GM23338 (cell line): ENCODE results near the gene LASP1NB.

Experiments
- ATAC-seq: fragments of 200-7000 bp; cut with Tn5 transposase; 3 replicates; pipeline ENCODE4 v1.9.1; 2020
- DNase-seq: peaks from one replicate; pipeline ENCODE4 v3.0.0-alpha.2; 2015; ENCODE audit warnings: low spot score
- H2AFZ ChIP-seq: fragments of 200-600 bp; sonication (generic); 2 replicates; pipeline ENCODE4 v1.8.0; 2016; ENCODE audit warnings: antibody characterized with exemption, mild to moderate bottlenecking, moderate library complexity
- H3F3A ChIP-seq: fragments of 200-600 bp; sonication (generic); replicated peaks from 2 replicates; pipeline ENCODE4 v1.8.0; 2017; ENCODE audit warnings: antibody characterized with exemption, mixed run types, low read depth
- H3K27ac ChIP-seq: fragments of 200-600 bp; sonication (generic); 2 replicates; pipeline ENCODE4 v1.6.1; 2016; ENCODE audit warnings: low read depth
- H3K27me3 ChIP-seq: fragments of 200-600 bp; sonication (generic); 2 replicates; pipeline ENCODE4 v1.8.0; 2016; ENCODE audit warnings: mild to moderate bottlenecking, mixed run types, moderate library complexity; ENCODE audit not compliant: insufficient read depth
- H3K36me3 ChIP-seq: fragments of 200-600 bp; sonication (generic); 2 replicates; pipeline ENCODE4 v1.8.0; 2016; ENCODE audit warnings: mild to moderate bottlenecking; ENCODE audit not compliant: insufficient read depth
- H3K4me1 ChIP-seq: fragments of 200-600 bp; sonication (generic); 2 replicates; pipeline ENCODE4 v1.8.0; 2016; ENCODE audit warnings: mild to moderate bottlenecking, moderate library complexity; ENCODE audit not compliant: insufficient read depth
- H3K4me2 ChIP-seq: fragments of 200-600 bp; sonication (generic); 2 replicates; pipeline ENCODE4 v1.7.1; 2017; ENCODE audit warnings: mixed run types
- H3K4me3 ChIP-seq: fragments of 200-600 bp; sonication (generic); 2 replicates; pipeline ENCODE4 v1.6.1; 2016; ENCODE audit warnings: mixed run types
- H3K79me2 ChIP-seq: fragments of 200-600 bp; sonication (generic); replicated peaks from 2 replicates; pipeline ENCODE4 v1.8.0; 2017; ENCODE audit warnings: mild to moderate bottlenecking; ENCODE audit not compliant: insufficient read depth
- H3K9me2 ChIP-seq: fragments of 200-600 bp; sonication (generic); 2 replicates; pipeline ENCODE4 v1.8.0; 2017; ENCODE audit not compliant: insufficient read depth
- H4K20me1 ChIP-seq: fragments of 200-600 bp; sonication (generic); replicated peaks from 2 replicates; pipeline ENCODE4 v1.8.0; 2017; ENCODE audit warnings: mild to moderate bottlenecking; ENCODE audit not compliant: insufficient read depth
- H3K27ac Mint-ChIP-seq: 2 replicates; pipeline ENCODE4 v1.8.0; 2020; ENCODE audit warnings: inconsistent platforms, mild to moderate bottlenecking, moderate library complexity, mixed read lengths
- H3K27me3 Mint-ChIP-seq: 3 replicates; pipeline ENCODE4 v1.8.0; 2022; ENCODE audit warnings: low read depth, mild to moderate bottlenecking, moderate library complexity, mixed read lengths, inconsistent platforms; ENCODE audit not compliant: insufficient read depth, poor library complexity
- H3K36me3 Mint-ChIP-seq: 3 replicates; pipeline ENCODE4 v1.8.0; 2021; ENCODE audit warnings: low read depth, mild to moderate bottlenecking, inconsistent platforms, moderate library complexity, mixed read lengths
- H3K4me1 Mint-ChIP-seq: 3 replicates; pipeline ENCODE4 v1.8.0; 2020; ENCODE audit warnings: mild to moderate bottlenecking, inconsistent platforms, mixed read lengths
- H3K4me3 Mint-ChIP-seq: 3 replicates; pipeline ENCODE4 v1.8.0; 2021; ENCODE audit warnings: moderate library complexity, mild to moderate bottlenecking, inconsistent platforms, mixed read lengths
- H3K9me3 Mint-ChIP-seq: 3 replicates; pipeline ENCODE4 v1.8.0; 2020; ENCODE audit warnings: moderate library complexity, mild to moderate bottlenecking, inconsistent platforms, mixed read lengths
- CREB1 ChIP-seq: fragments of 250-450 bp; sonication (Bioruptor Pico); IDR thresholded peaks from 2 replicates; pipeline ENCODE4 v1.5.0; 2020; ENCODE audit warnings: low read depth, mild to moderate bottlenecking, moderate library complexity
- ETS1 ChIP-seq: IDR thresholded peaks from 2 replicates; pipeline ENCODE4 v1.6.1; 2016; ENCODE audit warnings: antibody characterized with exemption
- EZH2 ChIP-seq: fragments of 200-600 bp; sonication (generic); IDR thresholded peaks from one replicate; pipeline ENCODE4 v1.8.0; 2017; ENCODE audit warnings: antibody characterized with exemption, mild to moderate bottlenecking, low read depth; ENCODE audit not compliant: unreplicated experiment
- EZH2phosphoT487 ChIP-seq: fragments of 200-600 bp; sonication (generic); IDR thresholded peaks from one replicate; pipeline ENCODE4 v1.8.1; 2018; ENCODE audit warnings: antibody characterized with exemption; ENCODE audit not compliant: unreplicated experiment
- NANOG ChIP-seq: IDR thresholded peaks from 2 replicates; pipeline ENCODE4 v1.6.1; 2016; ENCODE audit warnings: antibody characterized with exemption, borderline replicate concordance
- POLR2AphosphoS5 ChIP-seq: IDR thresholded peaks from 2 replicates; pipeline ENCODE4 v1.6.1; 2016; ENCODE audit warnings: antibody characterized with exemption, low read depth
- ZNF114 ChIP-seq: fragments of 250-450 bp; sonication (Bioruptor Pico); IDR thresholded peaks from 2 replicates; pipeline ENCODE4 v1.5.0; 2020; ENCODE audit warnings: mild to moderate bottlenecking, moderate library complexity
- ZNF331 ChIP-seq: fragments of 250-450 bp; sonication (Bioruptor Pico); IDR thresholded peaks from 2 replicates; pipeline ENCODE4 v1.5.0; 2020; ENCODE audit warnings: low read depth, mild to moderate bottlenecking, moderate library complexity
- ZNF462 ChIP-seq: fragments of 250-450 bp; sonication (Bioruptor Pico); IDR thresholded peaks from 2 replicates; pipeline ENCODE4 v1.5.0; 2020; ENCODE audit warnings: mild to moderate bottlenecking, moderate library complexity

Gene LASP1NB

GRCh38 chr17:38886643-38887010, 38.8 kb upstream of the LASP1NB start:
- H3K4me2 ChIP-seq, result no peak overlapping the region
- Mint-ChIP-seq H3K36me3 (peaks cover 37% of the 10 kb centered on the region), H3K27ac (no peak overlapping the region), H3K9me3 (no peaks in the 10 kb centered on the region), H3K4me3 (no peak overlapping the region), H3K27me3 (peaks cover 15% of the 10 kb centered on the region), H3K4me1 (peaks cover 55% of the 10 kb centered on the region)
- H4K20me1 ChIP-seq, result peaks cover 14% of the 10 kb centered on the region; the same call in 1 of the 2 replicates
- H3K27ac ChIP-seq, result no peak overlapping the region
- H2AFZ ChIP-seq, result no peak overlapping the region
- H3F3A ChIP-seq, result 0 out of 2 replicates have a peak, but pooled peaks cover 3% of the 10 kb centered on the region
- peaks cover 50% of the 10 kb centered on the region for H3K4me1 ChIP-seq
- no peaks in the 10 kb centered on the region; the same call in 1 of the 2 replicates for H3K36me3 ChIP-seq
- no peak overlapping the region for H3K4me3 ChIP-seq
- H3K9me2 ChIP-seq, result no peaks in the 10 kb centered on the region
- no peak for ATAC-seq
- no peaks in the 10 kb centered on the region for H3K27me3 ChIP-seq
- DNase-seq, result no peak
- TF ChIP-seq ZNF331 (CRISPR knock-in tag) (no peak), NANOG (no peak)
- peaks cover 78% of the 10 kb centered on the region for H3K79me2 ChIP-seq

GRCh38 chr17:38888842-38889241, 36.6 kb upstream of the LASP1NB start:
- peaks cover 14% of the 10 kb centered on the region; the same call in 1 of the 2 replicates for H4K20me1 ChIP-seq
- Mint-ChIP-seq H3K4me1 (peaks cover 37% of the 10 kb centered on the region), H3K36me3 (peaks cover 29% of the 10 kb centered on the region), H3K4me3 (no peak overlapping the region), H3K27ac (no peak overlapping the region), H3K27me3 (peaks cover 4% of the 10 kb centered on the region), H3K9me3 (no peaks in the 10 kb centered on the region)
- no peak overlapping the region for H2AFZ ChIP-seq
- no peak for DNase-seq
- peaks cover 30% of the 10 kb centered on the region for H3K4me1 ChIP-seq
- H3K27me3 ChIP-seq, result no peaks in the 10 kb centered on the region
- no peaks in the 10 kb centered on the region for H3K9me2 ChIP-seq
- no peak overlapping the region for H3K4me3 ChIP-seq
- no peak for TF ChIP-seq ZNF114 (CRISPR knock-in tag)
- H3K79me2 ChIP-seq, result peaks cover 57% of the 10 kb centered on the region
- H3K4me2 ChIP-seq, result no peak overlapping the region
- no peak overlapping the region for H3K27ac ChIP-seq
- ATAC-seq, result no peak
- H3K36me3 ChIP-seq, result no peaks in the 10 kb centered on the region
- H3F3A ChIP-seq, result 0 out of 2 replicates have a peak, but pooled peaks cover 3% of the 10 kb centered on the region

DNA sequence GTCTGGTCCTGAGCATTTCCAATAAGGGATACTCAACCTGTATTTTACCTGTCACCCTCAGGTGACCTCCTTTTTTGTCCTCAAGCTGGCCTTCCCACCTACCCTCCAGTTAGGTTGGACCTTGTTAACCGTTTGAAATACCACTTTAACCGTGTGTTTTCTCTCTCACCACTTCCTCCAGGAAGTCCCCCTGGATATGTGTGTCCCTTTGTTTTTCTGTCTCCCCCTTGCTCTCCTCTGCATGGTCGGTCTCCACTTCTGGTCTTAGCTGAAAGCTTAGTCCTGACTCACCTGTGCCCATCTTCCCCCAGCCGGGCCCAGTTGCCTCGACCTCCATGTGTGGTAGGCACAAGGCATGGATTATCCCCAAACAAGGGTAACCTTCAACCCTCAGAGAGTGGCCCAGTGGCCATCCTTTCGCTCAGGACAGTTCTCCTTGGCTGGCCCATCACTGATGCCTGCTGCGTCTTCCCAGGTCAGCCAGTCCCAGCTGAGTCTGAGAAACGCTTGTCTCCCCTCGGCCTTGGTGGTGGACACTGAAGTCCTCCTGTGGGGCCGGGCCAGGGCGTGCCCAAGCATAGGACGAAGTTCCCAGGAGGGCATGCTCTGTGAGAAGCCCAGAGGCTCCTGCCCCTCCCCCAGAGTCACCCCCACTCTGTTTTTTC, 35.5 kb upstream of the LASP1NB start:
- Histone ChIP-seq H3K4me3 (no peak overlapping the region), H4K20me1 (peaks cover 14% of the 10 kb centered on the region; the same call in 1 of the 2 replicates), H2AFZ (no peak overlapping the region), H3K27me3 (no peaks in the 10 kb centered on the region), H3K79me2 (peaks cover 47% of the 10 kb centered on the region), H3K27ac (peak overlapping the region; percentile 66), H3K4me2 (no peak overlapping the region), H3K9me2 (no peaks in the 10 kb centered on the region), H3K36me3 (no peaks in the 10 kb centered on the region), H3F3A (0 out of 2 replicates have a peak, but pooled peaks cover 3% of the 10 kb centered on the region), H3K4me1 (peaks cover 29% of the 10 kb centered on the region)
- no peak for DNase-seq
- Mint-ChIP-seq H3K9me3 (no peaks in the 10 kb centered on the region), H3K4me1 (peaks cover 35% of the 10 kb centered on the region), H3K27me3 (peaks cover 4% of the 10 kb centered on the region), H3K27ac (peak overlapping the region; percentile 73; the same call in 1 of the 2 replicates), H3K36me3 (peaks cover 39% of the 10 kb centered on the region), H3K4me3 (no peak overlapping the region)
- no peak for ATAC-seq
- TF ChIP-seq ZNF331 (CRISPR knock-in tag) (no peak), ZNF114 (CRISPR knock-in tag) (no peak), ETS1 (no peak), ZNF462 (CRISPR knock-in tag) (no peak), EZH2 (no peak), EZH2phosphoT487 (no peak), CREB1 (no peak), POLR2AphosphoS5 (no peak), NANOG (no peak)
